ENCODE data around the gene KIRREL3. TPM values are rescaled to one million over a fixed set of nuclear protein-coding genes. Genes with fewer than 3 reads are reported as not detected.

The KIRREL3 gene
- polyA plus RNA-seq, 1 of the 3 experiments (the other 2 are of a cell fraction) = 3.7 TPM

DNA sequence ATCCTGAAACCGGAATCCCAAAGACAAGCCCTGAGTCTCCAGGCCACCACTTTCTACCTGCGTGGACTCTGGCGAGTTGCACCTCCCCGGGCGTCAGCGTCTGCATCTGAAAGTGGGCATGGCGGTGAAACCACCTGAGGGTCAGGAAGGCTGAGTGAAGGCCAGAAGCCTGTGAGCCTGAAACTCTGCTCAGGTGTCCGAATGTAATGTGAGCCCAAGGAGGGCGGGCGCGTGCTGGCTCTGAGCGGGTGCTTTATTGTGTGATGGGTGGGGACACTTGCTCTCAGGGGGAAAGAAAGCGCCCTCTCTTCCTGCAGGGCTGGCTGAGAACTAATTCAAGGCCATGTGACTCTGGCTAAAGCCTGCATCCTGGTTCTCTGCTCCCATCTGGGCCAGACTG lies 509.5 kb downstream of the KIRREL3 start (continued):
- TF ChIP-seq, protein P1, sequence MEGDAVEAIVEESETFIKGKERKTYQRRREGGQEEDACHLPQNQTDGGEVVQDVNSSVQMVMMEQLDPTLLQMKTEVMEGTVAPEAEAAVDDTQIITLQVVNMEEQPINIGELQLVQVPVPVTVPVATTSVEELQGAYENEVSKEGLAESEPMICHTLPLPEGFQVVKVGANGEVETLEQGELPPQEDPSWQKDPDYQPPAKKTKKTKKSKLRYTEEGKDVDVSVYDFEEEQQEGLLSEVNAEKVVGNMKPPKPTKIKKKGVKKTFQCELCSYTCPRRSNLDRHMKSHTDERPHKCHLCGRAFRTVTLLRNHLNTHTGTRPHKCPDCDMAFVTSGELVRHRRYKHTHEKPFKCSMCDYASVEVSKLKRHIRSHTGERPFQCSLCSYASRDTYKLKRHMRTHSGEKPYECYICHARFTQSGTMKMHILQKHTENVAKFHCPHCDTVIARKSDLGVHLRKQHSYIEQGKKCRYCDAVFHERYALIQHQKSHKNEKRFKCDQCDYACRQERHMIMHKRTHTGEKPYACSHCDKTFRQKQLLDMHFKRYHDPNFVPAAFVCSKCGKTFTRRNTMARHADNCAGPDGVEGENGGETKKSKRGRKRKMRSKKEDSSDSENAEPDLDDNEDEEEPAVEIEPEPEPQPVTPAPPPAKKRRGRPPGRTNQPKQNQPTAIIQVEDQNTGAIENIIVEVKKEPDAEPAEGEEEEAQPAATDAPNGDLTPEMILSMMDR (IDR thresholded peaks at IDR 0.05) = no peak
- TF ChIP-seq YY1 (IDR thresholded peaks at IDR 0.05; ENCODE audit: low read depth) = no peak
- no peak for TF ChIP-seq ELF1 (IDR thresholded peaks at IDR 0.05)
- TF ChIP-seq EP300 (IDR thresholded peaks at IDR 0.05; ENCODE audit: borderline replicate concordance in 1 of 2, low read depth in 1 of 2, low read length in 1 of 2) = no peak
- no peak for TF ChIP-seq TCF12 (IDR thresholded peaks at IDR 0.05)

DNA sequence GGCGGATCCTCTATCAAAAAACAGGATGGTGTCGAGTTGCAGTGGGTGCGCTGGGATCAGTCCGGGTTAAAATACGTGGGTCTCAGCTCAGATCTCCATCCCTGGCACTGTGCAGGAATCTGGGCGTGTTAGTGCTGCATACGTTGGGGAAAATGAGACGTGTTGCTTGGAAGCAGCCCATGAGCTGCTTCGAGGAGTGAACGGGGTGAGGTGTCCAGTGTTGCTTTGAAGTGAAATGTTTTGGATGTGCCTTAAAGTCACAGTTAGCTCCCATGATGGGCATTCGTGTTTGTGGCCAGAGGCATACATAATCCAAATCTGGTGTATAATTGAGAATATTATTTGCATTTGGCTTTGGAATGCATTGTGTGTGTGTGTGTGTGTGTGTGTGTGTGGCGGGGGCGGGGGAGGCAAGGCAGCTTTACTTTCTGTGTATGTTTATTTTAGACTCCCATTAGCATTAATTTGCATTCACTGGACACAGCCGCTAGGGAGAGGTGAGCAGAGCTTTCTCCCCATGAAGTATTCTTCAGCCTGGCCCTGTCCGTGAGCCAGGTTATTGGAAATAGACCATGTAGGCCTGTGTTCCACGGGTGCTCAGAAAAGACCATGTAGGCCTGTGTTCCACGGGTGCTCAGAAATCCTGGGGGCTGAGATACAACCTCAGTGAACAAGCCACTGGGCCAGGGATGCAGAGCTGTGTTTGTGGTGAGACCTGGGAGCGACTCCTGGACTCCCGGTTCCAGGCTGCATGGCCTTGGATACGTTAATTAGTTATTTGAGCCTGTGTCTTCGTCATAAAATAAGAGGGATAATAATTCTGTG lies 510.5 kb downstream of the KIRREL3 start:
- Histone ChIP-seq H3K27me3 (ENCODE audit: insufficient read depth) (no peaks in the 10 kb centered on the region), H3K36me3 (replicated peaks in 1 of 2; ENCODE audit: control insufficient read depth in 1 of 2, insufficient read depth in 2 of 2, low read length in 1 of 2) (no peaks in the 10 kb centered on the region), H4K20me1 (ENCODE audit: insufficient read depth) (no peaks in the 10 kb centered on the region), H3K79me2 (ENCODE audit: insufficient read depth) (no peaks in the 10 kb centered on the region), H3F3A (replicated peaks; ENCODE audit: insufficient read depth) (no peaks in the 10 kb centered on the region), H3K9me3 (no peaks in the 10 kb centered on the region), H3K4me3 (ENCODE audit: low read depth in 2 of 2, low read length in 1 of 2) (no peak overlapping the region), H3K4me1 (ENCODE audit: control insufficient read depth in 1 of 2, insufficient read depth in 2 of 2, low read depth in 1 of 2, low read length in 1 of 2) (peaks cover 0 to 24% of the 10 kb centered on the region in 2 experiments; a peak in 2 of 4 replicates), H3K9me2 (no peaks in the 10 kb centered on the region), H3K27ac (ENCODE audit: low read depth in 2 of 2, low read length in 1 of 2) (no peak overlapping the region), H3K4me2 (no peak overlapping the region), H3K9ac (no peak overlapping the region), H2AFZ (ENCODE audit: low read depth) (no peak overlapping the region)
- WGBS (ENCODE audit: low lambda C conversion rate) = 84% methylated on average over 20 of the region's 21 CpGs
- TF ChIP-seq, protein P2, sequence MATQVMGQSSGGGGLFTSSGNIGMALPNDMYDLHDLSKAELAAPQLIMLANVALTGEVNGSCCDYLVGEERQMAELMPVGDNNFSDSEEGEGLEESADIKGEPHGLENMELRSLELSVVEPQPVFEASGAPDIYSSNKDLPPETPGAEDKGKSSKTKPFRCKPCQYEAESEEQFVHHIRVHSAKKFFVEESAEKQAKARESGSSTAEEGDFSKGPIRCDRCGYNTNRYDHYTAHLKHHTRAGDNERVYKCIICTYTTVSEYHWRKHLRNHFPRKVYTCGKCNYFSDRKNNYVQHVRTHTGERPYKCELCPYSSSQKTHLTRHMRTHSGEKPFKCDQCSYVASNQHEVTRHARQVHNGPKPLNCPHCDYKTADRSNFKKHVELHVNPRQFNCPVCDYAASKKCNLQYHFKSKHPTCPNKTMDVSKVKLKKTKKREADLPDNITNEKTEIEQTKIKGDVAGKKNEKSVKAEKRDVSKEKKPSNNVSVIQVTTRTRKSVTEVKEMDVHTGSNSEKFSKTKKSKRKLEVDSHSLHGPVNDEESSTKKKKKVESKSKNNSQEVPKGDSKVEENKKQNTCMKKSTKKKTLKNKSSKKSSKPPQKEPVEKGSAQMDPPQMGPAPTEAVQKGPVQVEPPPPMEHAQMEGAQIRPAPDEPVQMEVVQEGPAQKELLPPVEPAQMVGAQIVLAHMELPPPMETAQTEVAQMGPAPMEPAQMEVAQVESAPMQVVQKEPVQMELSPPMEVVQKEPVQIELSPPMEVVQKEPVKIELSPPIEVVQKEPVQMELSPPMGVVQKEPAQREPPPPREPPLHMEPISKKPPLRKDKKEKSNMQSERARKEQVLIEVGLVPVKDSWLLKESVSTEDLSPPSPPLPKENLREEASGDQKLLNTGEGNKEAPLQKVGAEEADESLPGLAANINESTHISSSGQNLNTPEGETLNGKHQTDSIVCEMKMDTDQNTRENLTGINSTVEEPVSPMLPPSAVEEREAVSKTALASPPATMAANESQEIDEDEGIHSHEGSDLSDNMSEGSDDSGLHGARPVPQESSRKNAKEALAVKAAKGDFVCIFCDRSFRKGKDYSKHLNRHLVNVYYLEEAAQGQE (IDR thresholded peaks at IDR 0.05; ENCODE audit: low read depth, low read length) = no peak
- TF ChIP-seq TCF12 (IDR thresholded peaks at IDR 0.05) = no peak
- TF ChIP-seq GATA2 (CRISPR knock-in tag; IDR thresholded peaks at IDR 0.05) = no peak
- no peak for TF ChIP-seq RAD21 (IDR thresholded peaks at IDR 0.05; ENCODE audit: low read length)
- TF ChIP-seq, protein P3, sequence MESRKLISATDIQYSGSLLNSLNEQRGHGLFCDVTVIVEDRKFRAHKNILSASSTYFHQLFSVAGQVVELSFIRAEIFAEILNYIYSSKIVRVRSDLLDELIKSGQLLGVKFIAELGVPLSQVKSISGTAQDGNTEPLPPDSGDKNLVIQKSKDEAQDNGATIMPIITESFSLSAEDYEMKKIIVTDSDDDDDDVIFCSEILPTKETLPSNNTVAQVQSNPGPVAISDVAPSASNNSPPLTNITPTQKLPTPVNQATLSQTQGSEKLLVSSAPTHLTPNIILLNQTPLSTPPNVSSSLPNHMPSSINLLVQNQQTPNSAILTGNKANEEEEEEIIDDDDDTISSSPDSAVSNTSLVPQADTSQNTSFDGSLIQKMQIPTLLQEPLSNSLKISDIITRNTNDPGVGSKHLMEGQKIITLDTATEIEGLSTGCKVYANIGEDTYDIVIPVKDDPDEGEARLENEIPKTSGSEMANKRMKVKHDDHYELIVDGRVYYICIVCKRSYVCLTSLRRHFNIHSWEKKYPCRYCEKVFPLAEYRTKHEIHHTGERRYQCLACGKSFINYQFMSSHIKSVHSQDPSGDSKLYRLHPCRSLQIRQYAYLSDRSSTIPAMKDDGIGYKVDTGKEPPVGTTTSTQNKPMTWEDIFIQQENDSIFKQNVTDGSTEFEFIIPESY (IDR thresholded peaks at IDR 0.05; ENCODE audit: borderline replicate concordance, low read depth) = no peak
- TF ChIP-seq TAF1 (IDR thresholded peaks at IDR 0.05; ENCODE audit: borderline replicate concordance, low read depth, low read length) = no peak
- TF ChIP-seq ELF1 (IDR thresholded peaks at IDR 0.05) = no peak
- TF ChIP-seq RXRA (IDR thresholded peaks at IDR 0.05; ENCODE audit: borderline replicate concordance, low read depth) = no peak
- TF ChIP-seq POLR2AphosphoS5 (IDR thresholded peaks at IDR 0.05; ENCODE audit: low read depth, low read length) = no peak
- TF ChIP-seq, protein P4, sequence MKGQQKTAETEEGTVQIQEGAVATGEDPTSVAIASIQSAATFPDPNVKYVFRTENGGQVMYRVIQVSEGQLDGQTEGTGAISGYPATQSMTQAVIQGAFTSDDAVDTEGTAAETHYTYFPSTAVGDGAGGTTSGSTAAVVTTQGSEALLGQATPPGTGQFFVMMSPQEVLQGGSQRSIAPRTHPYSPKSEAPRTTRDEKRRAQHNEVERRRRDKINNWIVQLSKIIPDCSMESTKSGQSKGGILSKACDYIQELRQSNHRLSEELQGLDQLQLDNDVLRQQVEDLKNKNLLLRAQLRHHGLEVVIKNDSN (IDR thresholded peaks at IDR 0.05; ENCODE audit: borderline replicate concordance, low read depth) = no peak
- TF ChIP-seq SMC3 (IDR thresholded peaks at IDR 0.05; ENCODE audit: low read depth, low read length) = no peak
- TF ChIP-seq, protein P5, sequence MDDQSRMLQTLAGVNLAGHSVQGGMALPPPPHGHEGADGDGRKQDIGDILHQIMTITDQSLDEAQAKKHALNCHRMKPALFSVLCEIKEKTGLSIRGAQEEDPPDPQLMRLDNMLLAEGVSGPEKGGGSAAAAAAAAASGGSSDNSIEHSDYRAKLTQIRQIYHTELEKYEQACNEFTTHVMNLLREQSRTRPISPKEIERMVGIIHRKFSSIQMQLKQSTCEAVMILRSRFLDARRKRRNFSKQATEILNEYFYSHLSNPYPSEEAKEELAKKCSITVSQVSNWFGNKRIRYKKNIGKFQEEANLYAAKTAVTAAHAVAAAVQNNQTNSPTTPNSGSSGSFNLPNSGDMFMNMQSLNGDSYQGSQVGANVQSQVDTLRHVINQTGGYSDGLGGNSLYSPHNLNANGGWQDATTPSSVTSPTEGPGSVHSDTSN (IDR thresholded peaks at IDR 0.05) = no peak
- no peak for TF ChIP-seq FOXM1 (IDR thresholded peaks at IDR 0.05; ENCODE audit: low read depth)
- TF ChIP-seq, protein P6, sequence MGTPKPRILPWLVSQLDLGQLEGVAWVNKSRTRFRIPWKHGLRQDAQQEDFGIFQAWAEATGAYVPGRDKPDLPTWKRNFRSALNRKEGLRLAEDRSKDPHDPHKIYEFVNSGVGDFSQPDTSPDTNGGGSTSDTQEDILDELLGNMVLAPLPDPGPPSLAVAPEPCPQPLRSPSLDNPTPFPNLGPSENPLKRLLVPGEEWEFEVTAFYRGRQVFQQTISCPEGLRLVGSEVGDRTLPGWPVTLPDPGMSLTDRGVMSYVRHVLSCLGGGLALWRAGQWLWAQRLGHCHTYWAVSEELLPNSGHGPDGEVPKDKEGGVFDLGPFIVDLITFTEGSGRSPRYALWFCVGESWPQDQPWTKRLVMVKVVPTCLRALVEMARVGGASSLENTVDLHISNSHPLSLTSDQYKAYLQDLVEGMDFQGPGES (IDR thresholded peaks at IDR 0.05; ENCODE audit: low read depth, low read length) = no peak
- no peak for TF ChIP-seq YY1 (IDR thresholded peaks at IDR 0.05; ENCODE audit: low read depth)
- no peak for TF ChIP-seq FOSL2 (IDR thresholded peaks at IDR 0.05; ENCODE audit: borderline replicate concordance, low read depth)
- POLR2A ChIA-PET = interaction anchor here (0.7 kb wide), 1 partner anchor 9 kb away, joined by 4 read pairs; no protein-coding TSS in a partner anchor
- CTCF ChIA-PET = interaction anchor here (0.5 to 8.5 kb wide), 7 partner anchors 10 to 500 kb away, joined by 3 to 56 read pairs (median 5); no protein-coding TSS in a partner anchor
- no peak for DNase-seq

Measured in SK-N-SH (cell line).